GM19238 (cell line): ENCODE data around the gene MRPL38.
"Not testable (repeated sequence)": the region's sequence is repeated elsewhere in the genome, so short reads cannot be mapped to it uniquely, and the experiment has no call there.

Source experiments
- DNase-seq: peaks from one replicate; pipeline ENCODE4 v3.0.0; 2011; ENCODE audit warnings: low spot score; ENCODE audit not compliant: insufficient read length

The MRPL38 gene

GRCh38 chr17:75897160-75898019 lies 7.3 kb downstream of the MRPL38 start:
- no peak for DNase-seq

GRCh38 chr17:75896415-75897159 lies 8.1 kb downstream of the MRPL38 start, which contains the start of gene TRIM65:
TRIM65 (minus strand) TSS chr17:75896951; CDS start chr17:75896937, 14 bp downstream.
- peak; percentile 89 for DNase-seq

GRCh38 chr17:75895370-75896155 lies 9.1 kb downstream of the MRPL38 start:
- DNase-seq: no peak

- no peak for DNase-seq
Observed at GRCh38 chr17:75894049-75894733, 10.5 kb downstream of the MRPL38 start.

DNA sequence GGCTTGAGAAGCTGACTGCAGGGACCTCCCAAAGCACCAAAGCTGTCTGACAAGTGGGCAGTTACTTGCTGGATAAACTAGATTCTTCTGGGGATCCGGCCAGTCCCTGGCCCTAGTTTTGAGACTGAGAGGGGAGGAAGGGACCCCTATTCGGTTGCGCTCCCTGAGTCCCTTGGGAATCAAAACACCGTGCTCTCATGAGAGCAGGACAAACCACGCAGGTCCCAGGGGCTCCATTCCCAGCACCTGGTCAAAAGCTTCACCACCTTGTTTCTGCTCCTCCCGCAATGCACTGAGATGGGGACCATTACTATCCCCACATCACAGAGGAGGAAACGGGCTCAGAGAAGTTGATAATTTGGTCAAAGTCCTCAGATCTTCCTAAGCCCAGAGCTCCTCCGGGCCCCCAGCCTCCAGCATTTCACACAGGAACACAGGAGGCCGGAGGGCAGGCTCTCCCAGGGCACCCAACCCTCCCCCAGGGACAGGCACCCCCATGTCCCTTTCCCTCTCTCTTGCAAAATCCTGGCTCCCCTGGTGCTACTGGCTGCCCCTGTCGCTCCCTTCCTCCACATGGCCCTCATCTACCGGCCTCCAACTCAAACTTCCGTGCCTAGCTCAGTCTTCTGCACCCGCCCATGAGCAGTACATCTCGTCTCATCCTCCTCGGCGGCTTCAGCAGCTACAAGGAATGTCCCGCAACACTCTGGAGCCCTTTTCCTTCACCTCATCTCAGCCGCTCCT lies 11.2 kb downstream of the MRPL38 start:
- DNase-seq: no peak

GRCh38 chr17:75892556-75893224 lies 12.0 kb downstream of the MRPL38 start:
- no peak for DNase-seq

DNA sequence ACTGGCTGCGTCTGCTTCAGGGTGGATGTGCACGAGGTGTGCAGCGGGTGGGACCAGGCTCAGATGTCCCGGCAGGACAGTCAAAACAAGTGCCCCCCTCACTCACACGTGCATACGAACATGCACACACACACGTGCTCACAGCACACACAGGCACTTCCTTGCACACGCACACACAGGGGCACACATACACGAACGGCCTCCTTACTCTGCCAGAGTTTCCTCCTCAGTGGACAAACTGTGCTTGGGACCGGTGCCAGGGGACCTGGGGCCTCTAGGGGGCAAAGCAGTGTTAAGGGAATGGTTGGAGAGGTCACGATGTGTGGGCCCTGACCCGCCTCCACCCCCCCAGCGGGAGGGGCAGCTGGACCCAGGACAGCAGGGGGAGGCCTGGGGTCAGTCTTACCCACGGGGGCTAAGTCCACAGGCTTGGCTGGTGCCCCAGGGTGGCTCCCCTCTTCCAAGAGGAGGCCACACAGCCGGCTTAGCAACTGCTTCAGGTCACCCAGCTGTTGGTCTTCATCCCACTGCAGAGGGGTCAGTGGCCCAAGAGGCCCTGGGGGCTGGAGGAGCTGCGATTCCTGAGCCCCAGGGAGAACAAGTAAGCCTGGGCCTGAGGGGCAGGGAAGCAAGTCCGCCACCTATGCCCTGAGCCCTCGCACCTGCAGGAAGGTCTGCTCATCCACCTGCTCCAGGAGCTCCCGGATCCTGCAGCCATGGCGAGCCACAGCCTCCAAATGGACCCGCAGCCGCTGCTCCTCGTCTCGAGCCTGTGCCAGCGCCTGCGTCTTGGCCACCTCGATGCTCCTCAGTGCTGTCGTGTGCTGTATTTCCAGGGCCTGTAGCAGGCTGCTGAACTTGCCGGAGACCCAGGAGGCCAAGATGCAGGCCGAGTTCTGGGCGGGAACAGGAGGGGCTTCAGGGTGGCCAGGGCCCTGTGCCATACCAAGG lies 12.8 kb downstream of the MRPL38 start:
- DNase-seq: no peak

DNA sequence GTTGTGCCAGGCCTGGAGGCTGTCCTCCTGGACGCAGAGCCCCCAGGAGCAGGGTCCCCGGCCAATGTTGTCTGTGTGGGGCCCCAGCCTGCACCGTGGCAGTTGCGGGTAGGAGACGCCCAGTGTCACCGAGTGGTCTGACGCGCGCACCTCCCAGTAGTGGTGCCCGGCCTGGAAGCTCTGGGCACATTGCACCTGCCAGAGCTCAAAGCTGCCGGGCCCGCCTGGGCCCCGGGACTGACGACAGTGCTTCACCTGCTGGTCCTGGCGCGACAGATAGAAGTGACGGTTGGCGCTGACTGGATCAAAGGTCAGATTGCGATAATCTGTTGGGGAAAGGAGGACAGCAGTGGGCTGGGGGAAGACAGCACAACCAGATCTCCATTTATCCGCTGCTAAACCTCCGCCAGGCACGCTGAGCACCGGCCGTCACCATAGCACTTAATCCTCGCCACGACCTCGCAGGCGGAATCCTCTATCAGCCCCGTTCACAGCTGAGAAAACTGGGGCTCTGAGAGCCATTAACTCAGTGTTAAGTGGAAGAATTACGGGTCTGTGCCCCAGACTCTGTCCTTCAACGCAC lies 13.6 kb downstream of the MRPL38 start:
- DNase-seq: no peak

DNA sequence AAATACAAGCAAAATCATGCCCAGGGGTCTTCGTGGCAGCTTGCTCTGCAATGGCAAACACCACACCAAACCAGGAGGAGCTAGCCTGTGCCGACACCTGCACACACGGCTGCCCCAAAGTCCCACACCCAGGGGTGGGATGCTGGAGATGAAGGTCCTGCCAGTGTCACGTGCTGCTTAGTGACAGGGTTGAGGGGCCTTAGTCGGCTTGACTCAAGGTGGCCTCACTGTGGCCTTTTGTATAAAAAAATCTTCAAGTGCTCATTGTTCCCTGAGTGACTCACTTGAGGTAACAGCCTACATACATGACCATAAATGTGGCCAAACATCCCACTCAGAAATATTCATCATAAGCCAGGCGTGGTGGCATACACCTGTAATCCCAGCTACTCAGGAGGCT lies 15.2 kb downstream of the MRPL38 start:
- no peak for DNase-seq

- DNase-seq: no peak
Observed at GRCh38 chr17:75888484-75888883, 16.2 kb downstream of the MRPL38 start.

- not testable (repeated sequence) for DNase-seq
Observed at GRCh38 chr17:75885860-75886259, 18.8 kb downstream of the MRPL38 start.

DNA sequence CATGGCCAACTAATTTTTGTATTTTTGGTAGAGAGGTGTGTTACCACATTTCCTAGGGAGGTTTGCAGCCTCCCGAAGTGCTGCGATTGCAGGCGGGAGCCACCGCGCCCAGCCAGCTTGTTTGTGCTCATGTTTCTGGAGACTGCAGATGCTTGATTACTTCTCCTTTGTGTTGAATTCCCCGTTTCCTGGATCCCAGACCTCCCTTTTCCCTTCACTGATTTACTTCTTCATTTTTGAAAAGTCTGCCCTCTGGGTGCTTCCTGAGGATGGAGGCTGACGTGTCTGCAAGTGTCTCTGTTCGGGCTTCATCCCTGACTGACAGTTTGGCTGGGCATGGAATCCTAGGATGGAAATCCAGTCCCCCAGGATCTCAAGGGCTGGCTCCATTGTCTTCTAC lies 19.3 kb downstream of the MRPL38 start:
- DNase-seq: no peak

GRCh38 chr17:75881678-75882454 lies 22.8 kb downstream of the MRPL38 start:
- no peak for DNase-seq

DNA sequence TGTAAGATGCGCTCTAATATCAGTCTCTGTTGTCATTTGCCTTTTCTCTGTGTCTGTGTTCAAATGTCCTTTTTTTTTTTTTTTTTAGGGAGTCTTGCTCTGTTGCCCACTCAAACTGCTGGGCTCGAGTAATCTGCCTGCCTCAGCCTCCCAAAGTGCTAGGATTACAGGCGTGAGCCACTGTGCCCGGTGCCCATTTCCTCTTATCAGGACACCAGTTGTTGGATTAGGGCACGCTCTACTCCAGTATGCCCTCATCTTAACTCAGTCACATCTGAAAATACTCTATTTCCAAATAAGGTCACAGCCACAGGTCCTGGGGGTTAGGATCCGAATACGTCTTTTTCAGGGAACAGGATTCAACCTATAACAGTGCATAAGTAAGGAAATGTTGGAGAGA lies 24.4 kb downstream of the MRPL38 start:
- no peak for DNase-seq

- peak; percentile 55 for DNase-seq
Observed at GRCh38 chr17:75878174-75878998, 26.3 kb downstream of the MRPL38 start, which contains the start of gene TRIM47. TRIM47 (minus strand) TSS chr17:75878581; CDS start chr17:75878548, 33 bp downstream.

DNA sequence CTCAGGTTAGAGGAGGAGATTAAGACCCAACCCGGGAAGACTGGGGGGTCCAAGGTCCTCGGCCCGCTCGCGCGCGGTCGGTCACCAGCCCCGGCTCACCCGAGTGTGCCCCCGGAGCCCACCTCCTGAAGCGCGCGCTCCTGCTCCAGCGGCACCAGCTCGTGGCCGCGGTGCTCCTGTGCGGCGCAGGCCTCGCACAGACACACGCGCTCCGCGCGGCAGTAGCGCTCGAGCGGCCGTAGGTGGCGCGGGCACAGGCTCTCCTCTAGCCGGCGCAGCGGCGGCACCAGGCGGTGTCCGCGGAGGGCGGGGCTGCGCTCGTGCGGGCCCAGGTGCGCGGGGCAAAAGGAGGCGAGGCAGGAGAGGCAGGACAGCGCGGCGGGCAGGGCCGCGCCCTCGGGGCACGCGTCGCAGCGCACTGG lies 26.9 kb downstream of the MRPL38 start:
- peak; percentile 77 for DNase-seq
